Measurements from ENCODE around the gene GALNT2.

- TF ChIP-seq POLR2A (IDR thresholded peaks at IDR 0.05; ENCODE audit: low read length) (no peak), SMC3 (IDR thresholded peaks at IDR 0.05) (no peak), HDAC2 (IDR thresholded peaks at IDR 0.05) (no peak), SREBF2 (IDR thresholded peaks at IDR 0.05) (no peak), CBX8 (IDR thresholded peaks at IDR 0.05) (no peak)
- TF ChIP-seq, protein P1, sequence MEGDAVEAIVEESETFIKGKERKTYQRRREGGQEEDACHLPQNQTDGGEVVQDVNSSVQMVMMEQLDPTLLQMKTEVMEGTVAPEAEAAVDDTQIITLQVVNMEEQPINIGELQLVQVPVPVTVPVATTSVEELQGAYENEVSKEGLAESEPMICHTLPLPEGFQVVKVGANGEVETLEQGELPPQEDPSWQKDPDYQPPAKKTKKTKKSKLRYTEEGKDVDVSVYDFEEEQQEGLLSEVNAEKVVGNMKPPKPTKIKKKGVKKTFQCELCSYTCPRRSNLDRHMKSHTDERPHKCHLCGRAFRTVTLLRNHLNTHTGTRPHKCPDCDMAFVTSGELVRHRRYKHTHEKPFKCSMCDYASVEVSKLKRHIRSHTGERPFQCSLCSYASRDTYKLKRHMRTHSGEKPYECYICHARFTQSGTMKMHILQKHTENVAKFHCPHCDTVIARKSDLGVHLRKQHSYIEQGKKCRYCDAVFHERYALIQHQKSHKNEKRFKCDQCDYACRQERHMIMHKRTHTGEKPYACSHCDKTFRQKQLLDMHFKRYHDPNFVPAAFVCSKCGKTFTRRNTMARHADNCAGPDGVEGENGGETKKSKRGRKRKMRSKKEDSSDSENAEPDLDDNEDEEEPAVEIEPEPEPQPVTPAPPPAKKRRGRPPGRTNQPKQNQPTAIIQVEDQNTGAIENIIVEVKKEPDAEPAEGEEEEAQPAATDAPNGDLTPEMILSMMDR (IDR thresholded peaks at IDR 0.05): no peak
- TF ChIP-seq, protein P2, sequence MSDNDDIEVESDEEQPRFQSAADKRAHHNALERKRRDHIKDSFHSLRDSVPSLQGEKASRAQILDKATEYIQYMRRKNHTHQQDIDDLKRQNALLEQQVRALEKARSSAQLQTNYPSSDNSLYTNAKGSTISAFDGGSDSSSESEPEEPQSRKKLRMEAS (IDR thresholded peaks at IDR 0.05): no peak
Measured at GRCh38 chr1:230052665-230053064, 14.4 kb upstream of the GALNT2 start.

All from A549 (cell line).